SIG-M5 treated with dmso at 0.1 percent for 504 hours (cell line): ENCODE measurements around the gene ABL2.
A peak's percentile ranks its signal among the peaks of the same experiment; 100 is the strongest.

Source experiments
- DNase-seq: peaks from one replicate; lab custom pipeline; 2025; ENCODE audit not compliant: unreplicated experiment; lab: John Stamatoyannopoulos, UW

Gene ABL2

GRCh38 chr1:179099891-179100290 lies 129.6 kb downstream of the ABL2 start:
- DNase-seq, result no peak

- DNase-seq, result no peak
These were observed 133.6 kb downstream of the ABL2 start for GRCh38 chr1:179095924-179096323.

DNA sequence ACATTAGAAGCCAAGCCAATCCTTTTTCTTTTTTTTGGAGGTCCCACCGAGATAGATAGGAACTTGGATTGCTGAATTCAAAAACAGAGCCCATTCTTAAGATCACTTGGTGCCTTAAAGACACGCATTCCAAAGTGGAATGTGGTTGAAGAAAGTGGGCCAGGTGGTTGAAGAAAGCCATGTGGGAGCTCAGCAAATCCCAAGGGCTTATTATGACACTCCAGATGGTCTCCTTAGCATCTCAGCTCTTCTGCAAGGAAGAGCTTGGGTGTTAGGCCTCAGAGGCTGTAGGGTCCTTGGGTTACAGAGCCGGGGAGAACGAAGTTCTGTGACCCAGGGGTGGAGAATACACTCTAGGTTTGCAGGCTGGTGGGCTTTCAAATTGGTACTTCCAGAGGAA lies 134.1 kb downstream of the ABL2 start:
- no peak for DNase-seq

GRCh38 chr1:179094818-179095217 lies 134.7 kb downstream of the ABL2 start:
- no peak for DNase-seq

GRCh38 chr1:179092896-179093461 lies 136.5 kb downstream of the ABL2 start:
- no peak for DNase-seq

- DNase-seq, result no peak
These were observed 137.7 kb downstream of the ABL2 start for GRCh38 chr1:179091691-179092165.

DNA sequence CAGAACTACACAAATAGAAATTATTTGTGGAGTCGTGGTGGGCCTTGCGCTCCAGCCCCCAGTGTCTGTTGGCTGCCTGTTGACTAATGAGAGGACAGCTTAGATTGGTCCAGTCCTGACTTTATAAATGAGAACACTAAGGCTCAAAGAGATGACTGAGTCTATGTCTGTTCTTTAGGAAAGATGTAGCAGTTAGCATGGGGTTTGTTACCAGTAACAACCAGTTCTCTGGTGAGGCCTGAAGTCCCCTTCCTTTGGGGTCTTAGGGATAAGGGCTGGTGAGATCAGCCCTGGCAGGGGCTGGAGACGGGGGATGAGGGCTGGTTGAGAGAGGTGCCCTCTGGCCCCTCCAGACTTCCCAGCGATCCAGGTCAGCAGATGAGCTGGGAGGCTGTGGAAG lies 138.6 kb downstream of the ABL2 start:
- DNase-seq, result no peak

- DNase-seq, result no peak
These were observed 139.0 kb downstream of the ABL2 start for GRCh38 chr1:179090522-179090921.

- DNase-seq, result no peak
These were observed 139.5 kb downstream of the ABL2 start for GRCh38 chr1:179089827-179090482.

- DNase-seq, result no peak
These were observed 141.8 kb downstream of the ABL2 start for GRCh38 chr1:179087665-179088064.

DNA sequence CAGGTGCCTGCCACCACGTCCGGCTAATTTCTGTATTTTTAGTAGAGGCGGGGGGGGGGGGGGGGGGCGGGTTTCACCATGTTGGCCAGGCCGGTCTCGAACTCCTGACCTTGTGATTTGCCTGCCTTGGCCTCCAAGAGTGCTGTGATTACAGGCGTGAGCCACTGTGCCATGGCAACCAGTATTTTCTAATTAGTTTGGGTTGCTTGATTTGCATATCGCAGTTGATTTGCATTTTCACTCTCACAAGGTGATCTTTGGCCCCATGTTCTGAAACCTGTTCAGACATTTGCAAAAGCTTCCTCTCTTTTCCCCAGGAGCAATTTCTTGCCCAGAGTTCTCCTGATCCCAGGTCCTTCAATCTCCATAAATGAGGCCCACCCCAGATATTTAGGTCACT lies 145.9 kb downstream of the ABL2 start:
- no peak for DNase-seq

- peak; percentile 80 for DNase-seq
These were observed 146.5 kb downstream of the ABL2 start for GRCh38 chr1:179082999-179083335.

GRCh38 chr1:179082333-179082998 lies 147.0 kb downstream of the ABL2 start:
- DNase-seq, result peak; percentile 57

GRCh38 chr1:179081687-179082332 lies 147.7 kb downstream of the ABL2 start, which contains the start of gene TOR3A:
TSS of gene TOR3A (plus strand) at chr1:179082070. CDS start at chr1:179082129, 59 bp downstream.
- DNase-seq, result peak; percentile 72

- peak; percentile 61 for DNase-seq
These were observed 148.4 kb downstream of the ABL2 start for GRCh38 chr1:179080866-179081686.

- peak; percentile 88 for DNase-seq
These were observed 150.2 kb downstream of the ABL2 start for GRCh38 chr1:179079113-179079761.

DNA sequence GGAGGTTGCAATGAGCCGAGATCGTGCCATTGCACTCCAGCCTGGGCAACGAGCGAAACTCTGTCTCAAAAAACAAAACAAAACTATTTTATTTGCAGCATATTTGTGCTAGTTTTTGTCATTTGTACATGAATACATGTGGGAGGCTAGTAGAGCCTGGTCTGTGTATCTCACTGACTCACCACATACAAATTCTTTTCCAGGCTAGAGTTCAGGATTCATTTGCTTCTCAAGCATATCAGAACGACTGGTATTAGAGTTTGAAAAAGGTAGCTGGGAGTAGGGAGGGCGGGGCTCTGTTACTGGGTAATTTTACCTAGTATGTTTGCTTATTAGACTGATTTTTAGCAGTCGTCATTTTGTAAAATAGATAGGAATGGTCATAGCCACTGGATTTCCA lies 152.1 kb downstream of the ABL2 start:
- no peak for DNase-seq

DNA sequence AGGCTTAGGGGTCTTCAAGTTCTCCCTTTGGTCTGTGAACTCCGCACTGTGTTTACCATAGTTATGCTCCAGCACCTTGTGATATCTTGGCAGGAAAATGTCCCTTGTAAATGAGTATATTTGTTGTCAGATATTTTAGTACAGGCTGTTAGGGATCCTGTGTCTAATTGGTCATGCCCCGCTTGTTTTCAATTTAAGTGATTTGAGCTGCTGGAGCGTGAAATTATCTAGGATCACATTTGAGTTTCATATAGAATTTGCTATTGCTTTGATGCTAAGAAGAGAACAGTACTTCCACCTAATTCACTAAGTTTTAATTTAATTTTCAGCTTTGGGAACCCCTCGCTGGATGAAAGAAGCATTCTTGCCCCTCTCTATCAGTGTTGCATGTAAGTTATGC lies 163.0 kb downstream of the ABL2 start:
- no peak for DNase-seq

DNA sequence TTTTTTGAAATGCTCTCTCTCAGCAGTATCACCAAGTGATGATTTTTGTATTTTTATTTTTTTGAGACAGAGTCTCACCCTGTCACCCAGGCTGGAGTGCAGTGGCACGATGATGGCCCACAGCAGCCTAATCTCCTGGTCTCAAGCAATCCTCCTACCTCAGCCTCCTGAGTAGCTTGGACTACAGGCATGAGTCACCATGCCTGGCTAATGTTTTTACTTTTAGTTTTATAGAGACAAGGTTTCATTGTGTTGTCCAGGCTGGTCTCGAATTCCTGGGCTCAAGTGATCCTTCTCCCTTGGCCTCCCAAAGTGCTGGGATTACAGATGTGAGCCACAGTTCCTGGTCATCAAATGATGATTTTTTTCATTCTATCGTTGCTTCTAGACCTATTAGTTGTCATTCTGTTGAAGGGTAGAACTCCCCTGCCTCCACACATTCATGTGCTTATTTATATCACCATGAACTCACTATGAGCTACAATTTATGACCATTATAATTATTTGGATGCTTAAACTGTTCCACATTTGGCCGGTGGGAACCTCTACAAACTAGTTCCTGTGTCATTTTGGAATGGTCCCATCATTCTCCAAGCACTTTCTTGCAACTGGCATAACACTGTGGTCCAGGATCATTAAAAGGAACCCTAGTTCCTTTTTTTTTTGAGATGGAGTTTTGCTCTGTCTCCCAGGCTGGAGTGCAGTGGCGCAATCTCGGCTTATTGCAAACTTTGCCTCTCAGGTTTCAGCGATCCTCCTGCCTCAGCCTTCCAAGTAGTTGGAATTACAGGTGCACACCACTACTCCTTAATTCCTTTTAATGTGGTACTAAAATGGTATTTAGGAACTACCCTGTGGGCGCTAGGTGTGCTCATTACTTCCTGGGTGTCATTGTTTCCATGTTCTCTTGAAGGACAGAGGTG lies 167.9 kb downstream of the ABL2 start:
- DNase-seq, result no peak
